Osteoblast (primary cell): ENCODE measurements around the gene SLC13A2. TPM values are rescaled to one million over a fixed set of nuclear protein-coding genes. Genes with fewer than 3 reads are reported as not detected.

Source experiments
- DNase-seq: peaks from one replicate; pipeline ENCODE4 v3.0.0; 2011; ENCODE audit warnings: low spot score, mixed read lengths; ENCODE audit not compliant: insufficient read length; ENCODE audit errors: missing footprints
- H2AFZ ChIP-seq: 2 replicates; pipeline ENCODE4 v1.6.0; 2011; ENCODE audit warnings: mild to moderate bottlenecking, low read length
- H3K27ac ChIP-seq: 2 replicates; pipeline ENCODE4 v1.5.1; 2011; ENCODE audit warnings: mild to moderate bottlenecking, low read depth, low read length, moderate library complexity
- H3K27me3 ChIP-seq: 2 replicates; pipeline ENCODE4 v1.6.0; 2012; ENCODE audit warnings: mild to moderate bottlenecking, control low read depth, inconsistent platforms, low read length, moderate library complexity; ENCODE audit not compliant: insufficient read depth
- H3K36me3 ChIP-seq: 2 replicates; pipeline ENCODE4 v1.5.1; 2011; ENCODE audit warnings: mild to moderate bottlenecking, low read length, control low read depth, moderate library complexity; ENCODE audit not compliant: insufficient read depth
- H3K4me1 ChIP-seq: 2 replicates; pipeline ENCODE4 v1.5.1; 2011; ENCODE audit warnings: mild to moderate bottlenecking, low read length, control low read depth, moderate library complexity; ENCODE audit not compliant: insufficient read depth
- H3K4me2 ChIP-seq: 2 replicates; pipeline ENCODE4 v1.6.0; 2011; ENCODE audit warnings: mild to moderate bottlenecking, low read length; ENCODE audit not compliant: insufficient read depth
- H3K4me3 ChIP-seq: fragments of 200-600 bp; sonication (generic); 3 replicates; pipeline ENCODE4 v1.5.1; 2012; ENCODE audit warnings: mild to moderate bottlenecking, low read length, inconsistent platforms; ENCODE audit not compliant: insufficient read depth
- H3K79me2 ChIP-seq: 2 replicates; pipeline ENCODE4 v1.6.0; 2012; ENCODE audit warnings: mild to moderate bottlenecking, low read length, control low read depth, inconsistent platforms; ENCODE audit not compliant: insufficient read depth
- H3K9me3 ChIP-seq: 2 replicates; pipeline ENCODE4 v1.5.1; 2011; ENCODE audit warnings: low read depth, low read length, control low read depth
- H4K20me1 ChIP-seq: 2 replicates; pipeline ENCODE4 v1.6.0; 2012; ENCODE audit warnings: mild to moderate bottlenecking, low read length, control low read depth; ENCODE audit not compliant: insufficient read depth
- total RNA-seq: library from RNA; depleted of rRNA; stranded (reverse); fragments of >200 nt; gene quantifications from 2 replicates; pipeline ENCODE4 v1.2.3, GENCODE V29; 2012
- TF ChIP-seq, protein P1 (sequence below): IDR thresholded peaks from 2 replicates; pipeline ENCODE4 v1.5.1; 2011; ENCODE audit warnings: mild to moderate bottlenecking, low read depth, low read length, moderate library complexity; ENCODE audit errors: extremely low read depth

SLC13A2 gene
- total RNA-seq, 1 donor, result not detected

DNA sequence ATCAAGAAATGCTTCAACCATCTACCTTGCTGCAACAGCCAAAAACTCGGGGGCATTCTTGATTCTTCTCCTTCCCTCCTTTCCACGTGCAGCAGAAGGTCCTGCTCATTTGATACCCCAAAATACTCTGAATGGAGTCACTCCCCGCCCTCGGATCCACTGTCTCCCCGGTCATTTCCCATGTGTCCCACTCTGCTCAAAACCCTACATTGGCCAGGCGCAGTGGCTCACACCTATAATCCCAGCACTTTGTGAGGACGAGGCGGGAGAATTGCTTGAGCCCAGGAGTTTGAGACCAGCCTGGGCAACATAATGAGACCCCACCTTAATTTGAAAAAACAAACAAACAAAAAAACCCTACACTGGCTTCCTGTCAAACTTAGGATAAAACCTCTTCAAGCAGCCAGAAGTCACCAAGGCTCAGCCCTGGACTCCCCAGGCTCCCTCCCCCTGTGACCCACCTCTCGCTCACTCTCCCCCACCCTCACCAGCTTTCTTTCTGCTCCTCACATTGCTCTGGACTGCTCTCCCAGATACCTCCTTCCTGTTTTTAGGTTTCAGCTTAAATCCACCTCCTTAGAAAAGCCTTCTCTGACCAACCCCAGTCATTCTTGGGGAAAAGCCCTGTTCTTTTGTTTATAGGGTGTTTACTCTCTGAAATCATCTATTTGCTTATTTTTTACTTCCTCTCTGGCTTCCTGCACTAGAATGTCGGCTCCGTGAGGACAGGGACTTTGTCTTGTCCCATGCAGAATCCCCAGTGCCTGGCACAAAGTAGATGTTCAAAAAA, 2.8 kb downstream of the SLC13A2 start:
- no peaks in the 10 kb centered on the region for H3K9me3 ChIP-seq
- H2AFZ ChIP-seq, result no peak overlapping the region
- H4K20me1 ChIP-seq, result no peaks in the 10 kb centered on the region
- H3K4me1 ChIP-seq, result no peaks in the 10 kb centered on the region
- no peaks in the 10 kb centered on the region for H3K79me2 ChIP-seq
- TF ChIP-seq, protein P1, sequence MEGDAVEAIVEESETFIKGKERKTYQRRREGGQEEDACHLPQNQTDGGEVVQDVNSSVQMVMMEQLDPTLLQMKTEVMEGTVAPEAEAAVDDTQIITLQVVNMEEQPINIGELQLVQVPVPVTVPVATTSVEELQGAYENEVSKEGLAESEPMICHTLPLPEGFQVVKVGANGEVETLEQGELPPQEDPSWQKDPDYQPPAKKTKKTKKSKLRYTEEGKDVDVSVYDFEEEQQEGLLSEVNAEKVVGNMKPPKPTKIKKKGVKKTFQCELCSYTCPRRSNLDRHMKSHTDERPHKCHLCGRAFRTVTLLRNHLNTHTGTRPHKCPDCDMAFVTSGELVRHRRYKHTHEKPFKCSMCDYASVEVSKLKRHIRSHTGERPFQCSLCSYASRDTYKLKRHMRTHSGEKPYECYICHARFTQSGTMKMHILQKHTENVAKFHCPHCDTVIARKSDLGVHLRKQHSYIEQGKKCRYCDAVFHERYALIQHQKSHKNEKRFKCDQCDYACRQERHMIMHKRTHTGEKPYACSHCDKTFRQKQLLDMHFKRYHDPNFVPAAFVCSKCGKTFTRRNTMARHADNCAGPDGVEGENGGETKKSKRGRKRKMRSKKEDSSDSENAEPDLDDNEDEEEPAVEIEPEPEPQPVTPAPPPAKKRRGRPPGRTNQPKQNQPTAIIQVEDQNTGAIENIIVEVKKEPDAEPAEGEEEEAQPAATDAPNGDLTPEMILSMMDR, result no peak
- peak; percentile 51 for DNase-seq
- no peak overlapping the region for H3K4me3 ChIP-seq
- H3K36me3 ChIP-seq, result no peaks in the 10 kb centered on the region
- no peak overlapping the region for H3K4me2 ChIP-seq
- no peak overlapping the region for H3K27ac ChIP-seq
- peaks cover 31% of the 10 kb centered on the region for H3K27me3 ChIP-seq

GRCh38 chr17:28477928-28478327, 4.5 kb downstream of the SLC13A2 start:
- Histone ChIP-seq H3K36me3 (no peaks in the 10 kb centered on the region), H3K4me2 (no peak overlapping the region), H3K27ac (no peak overlapping the region), H3K79me2 (no peaks in the 10 kb centered on the region), H3K9me3 (no peaks in the 10 kb centered on the region), H3K4me3 (no peak overlapping the region), H3K27me3 (peaks cover 40% of the 10 kb centered on the region), H3K4me1 (no peaks in the 10 kb centered on the region), H2AFZ (no peak overlapping the region), H4K20me1 (no peaks in the 10 kb centered on the region)
- TF ChIP-seq, protein P1, result no peak
- no peak for DNase-seq

GRCh38 chr17:28478712-28479615, 5.5 kb downstream of the SLC13A2 start:
- DNase-seq, result no peak
- Histone ChIP-seq H3K4me3 (no peak overlapping the region), H3K4me1 (no peaks in the 10 kb centered on the region)

More at GRCh38 chr17:28478712-28479615, 5.5 kb downstream of the SLC13A2 start:
- Histone ChIP-seq H3K79me2 (no peaks in the 10 kb centered on the region), H3K27ac (no peak overlapping the region), H3K9me3 (no peaks in the 10 kb centered on the region), H3K36me3 (no peaks in the 10 kb centered on the region), H2AFZ (no peak overlapping the region), H3K4me2 (no peak overlapping the region), H3K27me3 (peaks cover 40% of the 10 kb centered on the region), H4K20me1 (no peaks in the 10 kb centered on the region)
- TF ChIP-seq, protein P1, result no peak
